B cell (primary cell): ENCODE data around the gene ZNF594. TPM values are rescaled to one million over a fixed set of nuclear protein-coding genes. Genes with fewer than 3 reads are reported as not detected.
"Not testable (repeated sequence)": the region's sequence is repeated elsewhere in the genome, so short reads cannot be mapped to it uniquely, and the experiment has no call there.

Experiments
- ATAC-seq: fragments of 200-7000 bp; cut with Tn5 transposase; one replicate; pipeline ENCODE4 v1.10.0; 2021; ENCODE audit warnings: low read depth, mild to moderate bottlenecking, moderate number of reproducible peaks, moderate library complexity
- CTCF ChIA-PET: fragments of 350-600 bp; sonication (Branson Sonifier 250); formaldehyde crosslinking; loops from one replicate; lab custom pipeline; 2021; ENCODE audit warnings: antibody characterized with exemption, inconsistent platforms; lab: Charles Lee
- POLR2A ChIA-PET: fragments of 350-600 bp; sonication (Branson Sonifier 250); formaldehyde crosslinking; loops from one replicate; lab custom pipeline; 2021; ENCODE audit warnings: antibody characterized with exemption; lab: Charles Lee
- DNase-seq: peaks from one replicate; pipeline ENCODE4 v3.0.0; 2013
- H2AFZ ChIP-seq: 2 replicates; pipeline ENCODE4 v1.6.1; 2012; ENCODE audit warnings: mild to moderate bottlenecking, low read depth, low read length; ENCODE audit not compliant: insufficient read depth, poor library complexity, severe bottlenecking
- H3K27ac ChIP-seq, 2 donors: 1 replicate in 1 of 2; 2 replicates in 1 of 2; pipeline ENCODE4 v1.5.1; 2012 to 2013; ENCODE audit warnings: low read length in 2 of 2, mild to moderate bottlenecking in 2 of 2, moderate library complexity in 1 of 2
- H3K27me3 ChIP-seq, 4 experiments: fragments of 200-600 bp in 1 of 4; sonication (generic) in 1 of 4; replicated peaks in 1 of 4; 1 replicate in 2 of 4; 2 replicates in 2 of 4; pipeline versions ENCODE4 v1.6.1 to v1.7.0; 2013 to 2016; ENCODE audit warnings: low read length in 3 of 4, mild to moderate bottlenecking in 2 of 4, mixed read lengths in 1 of 4, moderate library complexity in 1 of 4; ENCODE audit not compliant: insufficient read depth in 4 of 4, control insufficient read depth in 3 of 4; ENCODE audit errors: control extremely low read depth in 1 of 4
- H3K36me3 ChIP-seq, 2 experiments: replicated peaks in 1 of 2; 1 replicate in 1 of 2; 2 replicates in 1 of 2; pipeline versions ENCODE4 v1.6.1 to v1.7.1; 2013; ENCODE audit warnings: low read length in 1 of 2; ENCODE audit not compliant: insufficient read depth in 2 of 2, control insufficient read depth in 1 of 2; ENCODE audit errors: control extremely low read depth in 1 of 2, extremely low read depth in 1 of 2
- H3K4me1 ChIP-seq, 2 donors: fragments of 200-600 bp in 1 of 2; sonication (generic) in 1 of 2; 1 replicate in 1 of 2; 2 replicates in 1 of 2; pipeline versions ENCODE4 v1.5.1 to v1.6.1; 2013 to 2017; ENCODE audit warnings: low read length in 2 of 2; ENCODE audit not compliant: control insufficient read depth in 2 of 2, insufficient read depth in 2 of 2
- H3K4me2 ChIP-seq: replicated peaks from 2 replicates; pipeline ENCODE3; 2012; ENCODE audit warnings: mild to moderate bottlenecking, low read depth, low read length; ENCODE audit not compliant: poor library complexity, severe bottlenecking
- H3K4me3 ChIP-seq, 5 experiments: fragments of 200-600 bp in 1 of 5; sonication (generic) in 1 of 5; 1 replicate in 3 of 5; 2 replicates in 2 of 5; pipeline versions ENCODE4 v1.5.1 to v1.7.0; 2011 to 2016; ENCODE audit warnings: low read length in 4 of 5, mild to moderate bottlenecking in 4 of 5, low read depth in 2 of 5, control low read depth in 1 of 5, moderate library complexity in 1 of 5; ENCODE audit not compliant: insufficient read depth in 1 of 5; ENCODE audit errors: control extremely low read depth in 1 of 5, extremely low read depth in 1 of 5
- H3K79me2 ChIP-seq: fragments of 200-600 bp; sonication (generic); one replicate; pipeline ENCODE4 v1.6.0; 2016; ENCODE audit warnings: low read length; ENCODE audit not compliant: control insufficient read depth, insufficient read depth
- H3K9ac ChIP-seq: fragments of 200-600 bp; sonication (generic); 2 replicates; pipeline ENCODE4 v1.6.1; 2017; ENCODE audit warnings: mild to moderate bottlenecking, low read length, moderate library complexity
- H3K9me3 ChIP-seq, 3 donors: one replicate each; pipeline versions ENCODE4 v1.6.1 to v1.7.1; 2013; ENCODE audit warnings: low read length in 2 of 3; ENCODE audit not compliant: control insufficient read depth in 2 of 3, insufficient read depth in 1 of 3; ENCODE audit errors: control extremely low read depth in 1 of 3
- H4K20me1 ChIP-seq: 2 replicates; pipeline ENCODE4 v1.6.0; 2012; ENCODE audit warnings: mild to moderate bottlenecking, low read length; ENCODE audit not compliant: insufficient read depth, control insufficient read depth, poor library complexity, severe bottlenecking
- H3K27ac Mint-ChIP-seq: one replicate; pipeline ENCODE4 v1.8.0; 2021; ENCODE audit warnings: mixed read lengths
- H3K27me3 Mint-ChIP-seq: one replicate; pipeline ENCODE4 v1.8.0; 2021; ENCODE audit warnings: mixed read lengths
- H3K4me1 Mint-ChIP-seq: one replicate; pipeline ENCODE4 v1.8.0; 2021; ENCODE audit warnings: mixed read lengths
- H3K4me3 Mint-ChIP-seq: one replicate; pipeline ENCODE4 v1.8.0; 2021; ENCODE audit warnings: mixed read lengths
- H3K9me3 Mint-ChIP-seq: one replicate; pipeline ENCODE4 v1.8.0; 2022; ENCODE audit warnings: mixed read lengths; ENCODE audit not compliant: insufficient read depth
- EZH2 ChIP-seq: IDR thresholded peaks from 2 replicates; pipeline ENCODE4 v1.6.1; 2012; ENCODE audit warnings: borderline replicate concordance, low read depth, mild to moderate bottlenecking, moderate library complexity, low read length; ENCODE audit not compliant: insufficient read depth, poor library complexity, severe bottlenecking
- WGBS: methylation state at CpG from one replicate; pipeline ENCODE4 v1.1.5; 2013; ENCODE audit warnings: missing lambda C conversion rate; ENCODE audit not compliant: insufficient coverage; 5-methylcytosine and 5-hydroxymethylcytosine counted together
- intact Hi-C: fragments of 100-400 bp; cut with micrococcal nuclease; formaldehyde crosslinking; loops from one replicate; pipeline ENCODE4 v1.10.0; 2022
- polyA plus RNA-seq: library from polyadenylated mRNA; depleted of rRNA; stranded (reverse); fragments of >200 nt; gene quantifications from 2 replicates; pipeline ENCODE4 v1.2.3, GENCODE V29; 2012
- total RNA-seq, 2 donors: library from RNA; stranded (reverse); fragments of 120-200 nt in 1 of 2; gene quantifications; 1 replicate in 1 of 2; 2 replicates in 1 of 2; pipeline versions ENCODE4 v1.2.3 to v1.2.4, GENCODE V29; 2013 to 2022
- TF ChIP-seq, protein P1 (sequence below): fragments of 200-600 bp; IDR thresholded peaks from one replicate; pipeline ENCODE4 v1.8.0; 2022; ENCODE audit warnings: antibody characterized with exemption, mild to moderate bottlenecking

ZNF594 gene
- total and polyA plus RNA-seq, 2 donors (not counting 1 experiment from before 2014, with no cell fraction given), result 5.9 to 38.9 TPM

GRCh38 chr17:5165791-5166564 lies 25.7 kb downstream of the ZNF594 start:
- H4K20me1 ChIP-seq, H3K36me3 ChIP-seq, CTCF ChIA-PET, H2AFZ ChIP-seq, H3K9me3 ChIP-seq, H3K4me2 ChIP-seq, POLR2A ChIA-PET, H3K79me2 ChIP-seq, H3K9me3 Mint-ChIP-seq, H3K27me3 Mint-ChIP-seq, H3K4me3 ChIP-seq, H3K27me3 ChIP-seq, intact Hi-C loops, H3K9ac ChIP-seq: not testable (repeated sequence)
- peaks cover 21% of the 10 kb centered on the region for H3K4me1 Mint-ChIP-seq
- peaks cover 18 to 23% of the 10 kb centered on the region in 2 donors for H3K4me1 ChIP-seq
- H3K27ac ChIP-seq, result peak overlapping the region in 1 of 2 donors; percentile 47
- 0% methylated on average over 2 of the region's 7 CpGs for WGBS
- DNase-seq (peak; percentile 57), ATAC-seq (peak; percentile 47)
- peak overlapping the region; percentile 58 for H3K4me3 Mint-ChIP-seq
- peak overlapping the region; percentile 71 for H3K27ac Mint-ChIP-seq

- H3K4me3 Mint-ChIP-seq, result no peak overlapping the region
- H3K27me3 Mint-ChIP-seq, result peaks cover under 1% of the 10 kb centered on the region
- ATAC-seq (no peak), DNase-seq (no peak)
- no peak overlapping the region for H3K4me2 ChIP-seq
- no peaks in the 10 kb centered on the region for H4K20me1 ChIP-seq
- H3K9me3 ChIP-seq, result no peaks in the 10 kb centered on the region
- H3K36me3 ChIP-seq, result no peaks in the 10 kb centered on the region
- no peaks in the 10 kb centered on the region for H3K9me3 Mint-ChIP-seq
- peaks cover 18 to 23% of the 10 kb centered on the region in 2 donors for H3K4me1 ChIP-seq
- WGBS, result no CpG with 5 or more reads among the region's 6 CpGs
- H3K4me1 Mint-ChIP-seq, result peaks cover 19% of the 10 kb centered on the region
- ChIA-PET POLR2A (no interaction called here), CTCF (no interaction called here)
- no peak overlapping the region for H3K27ac Mint-ChIP-seq
- TF ChIP-seq, protein P1, sequence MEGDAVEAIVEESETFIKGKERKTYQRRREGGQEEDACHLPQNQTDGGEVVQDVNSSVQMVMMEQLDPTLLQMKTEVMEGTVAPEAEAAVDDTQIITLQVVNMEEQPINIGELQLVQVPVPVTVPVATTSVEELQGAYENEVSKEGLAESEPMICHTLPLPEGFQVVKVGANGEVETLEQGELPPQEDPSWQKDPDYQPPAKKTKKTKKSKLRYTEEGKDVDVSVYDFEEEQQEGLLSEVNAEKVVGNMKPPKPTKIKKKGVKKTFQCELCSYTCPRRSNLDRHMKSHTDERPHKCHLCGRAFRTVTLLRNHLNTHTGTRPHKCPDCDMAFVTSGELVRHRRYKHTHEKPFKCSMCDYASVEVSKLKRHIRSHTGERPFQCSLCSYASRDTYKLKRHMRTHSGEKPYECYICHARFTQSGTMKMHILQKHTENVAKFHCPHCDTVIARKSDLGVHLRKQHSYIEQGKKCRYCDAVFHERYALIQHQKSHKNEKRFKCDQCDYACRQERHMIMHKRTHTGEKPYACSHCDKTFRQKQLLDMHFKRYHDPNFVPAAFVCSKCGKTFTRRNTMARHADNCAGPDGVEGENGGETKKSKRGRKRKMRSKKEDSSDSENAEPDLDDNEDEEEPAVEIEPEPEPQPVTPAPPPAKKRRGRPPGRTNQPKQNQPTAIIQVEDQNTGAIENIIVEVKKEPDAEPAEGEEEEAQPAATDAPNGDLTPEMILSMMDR, result no peak
- no peak for TF ChIP-seq EZH2
- intact Hi-C loops, result no loop called here
- H3K9ac ChIP-seq, result no peak overlapping the region
- no peaks in the 10 kb centered on the region for H3K27me3 ChIP-seq
- H3K4me3 ChIP-seq, result no peak overlapping the region
- H3K27ac ChIP-seq, result no peak overlapping the region
- H2AFZ ChIP-seq, result no peak overlapping the region
- no peaks in the 10 kb centered on the region for H3K79me2 ChIP-seq
Measured at GRCh38 chr17:5164436-5164835, 27.2 kb downstream of the ZNF594 start.

- H3K27ac Mint-ChIP-seq, POLR2A ChIA-PET, H3K4me3 Mint-ChIP-seq, H2AFZ ChIP-seq, H3K79me2 ChIP-seq, H3K36me3 ChIP-seq, H3K9ac ChIP-seq, H3K4me3 ChIP-seq, ATAC-seq, H3K9me3 ChIP-seq, DNase-seq, H3K27me3 ChIP-seq, H3K9me3 Mint-ChIP-seq, H3K27ac ChIP-seq, H3K4me2 ChIP-seq, intact Hi-C loops, CTCF ChIA-PET, H4K20me1 ChIP-seq: not testable (repeated sequence)
- peaks cover 11% of the 10 kb centered on the region for H3K4me1 Mint-ChIP-seq
- peaks cover 13 to 17% of the 10 kb centered on the region in 2 donors for H3K4me1 ChIP-seq
- H3K27me3 Mint-ChIP-seq, result peaks cover 15% of the 10 kb centered on the region
- 90% methylated on average over 2 of the region's 3 CpGs for WGBS
Measured at GRCh38 chr17:5161793-5162192, 29.9 kb downstream of the ZNF594 start.
